T-helper 9 cell (primary cell): Measurements from ENCODE around the gene FOXJ1.

Source experiments
- DNase-seq: peaks from one replicate; pipeline ENCODE4 v3.0.0-alpha.2; 2020

The FOXJ1 gene

DNA sequence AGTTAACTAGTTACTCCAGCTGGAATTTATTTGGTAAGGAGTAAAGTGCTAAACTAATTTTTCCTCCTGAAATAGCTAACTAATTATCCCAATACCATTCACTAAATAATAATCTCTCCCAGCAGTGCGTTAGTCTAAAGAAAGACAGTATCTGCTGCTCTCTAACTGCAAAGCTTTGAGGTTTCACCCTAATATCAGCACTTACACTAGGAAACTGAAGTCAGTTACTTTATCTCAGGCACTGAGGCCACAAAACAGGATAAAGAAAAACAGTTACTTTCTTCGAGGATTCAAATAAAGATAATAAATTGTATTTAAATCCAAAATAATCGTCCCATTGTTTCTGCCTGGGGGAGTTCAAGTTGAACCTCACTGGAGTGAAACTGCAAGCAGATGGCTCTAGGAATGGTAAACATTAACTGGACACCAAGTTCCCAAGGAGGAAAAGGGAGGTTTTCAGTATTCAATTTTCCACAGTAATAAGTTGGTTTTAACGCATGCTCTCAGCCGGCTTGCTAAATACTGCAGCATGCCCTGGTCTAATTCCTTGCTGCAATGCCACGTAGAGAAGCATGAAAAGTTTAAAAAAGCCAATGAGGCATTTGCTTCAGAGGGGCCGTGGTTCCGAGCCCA, 20.0 kb upstream of the FOXJ1 start:
- no peak for DNase-seq

DNA sequence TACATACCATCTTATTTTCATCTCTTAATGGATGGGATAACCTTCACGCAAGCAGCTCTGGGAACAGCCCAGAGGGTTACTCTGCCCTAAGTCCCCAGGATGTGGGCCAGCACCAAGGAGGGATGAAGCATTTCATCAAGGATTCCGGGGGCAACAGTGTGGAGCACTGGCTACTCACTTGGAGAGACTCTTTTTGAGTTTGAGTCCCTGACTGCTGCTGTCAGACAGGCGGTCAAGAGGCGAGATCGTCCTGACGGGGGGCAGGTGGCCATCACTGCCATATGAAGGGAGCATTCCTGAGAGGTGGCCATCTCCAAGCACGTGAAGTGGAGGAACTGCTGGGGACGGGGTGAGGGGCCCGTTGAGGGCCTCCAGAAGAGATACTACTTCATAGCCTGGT, 18.1 kb upstream of the FOXJ1 start:
- DNase-seq, result no peak

DNA sequence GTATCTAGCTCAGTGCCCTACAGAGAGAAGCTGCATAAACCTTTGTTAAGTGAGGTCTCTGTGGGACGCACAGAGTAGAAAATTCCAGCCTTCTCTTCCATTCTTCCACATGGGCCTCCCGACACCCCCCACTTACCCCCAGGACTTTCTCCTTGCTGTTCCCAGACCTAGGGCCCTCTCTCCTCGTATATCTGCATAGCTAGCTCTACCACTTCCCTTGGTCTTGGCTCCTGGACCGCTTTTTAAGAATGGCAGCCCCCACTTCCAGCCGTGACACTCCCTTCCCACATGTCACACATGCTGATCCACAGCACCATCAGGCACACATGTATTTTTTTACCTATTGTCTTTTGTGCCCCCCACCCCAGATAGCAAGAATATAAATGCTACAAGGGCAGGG, 16.7 kb upstream of the FOXJ1 start:
- DNase-seq, result no peak

DNA sequence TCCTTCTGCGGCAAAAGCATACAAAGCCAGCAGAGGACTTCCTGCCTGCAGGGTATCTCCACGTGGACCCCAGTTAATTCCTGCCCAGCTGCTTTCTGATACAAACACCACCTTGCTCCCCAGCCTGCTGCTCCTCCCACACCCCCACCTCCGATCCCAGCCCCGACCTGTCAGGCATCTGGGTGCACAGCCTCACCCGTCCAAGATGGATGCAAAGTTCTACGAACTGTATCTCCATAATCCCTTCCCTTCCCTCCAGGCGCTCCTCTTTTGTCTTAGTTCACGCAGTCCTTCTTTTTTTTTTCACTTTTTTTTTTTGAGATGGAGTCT, 15.6 kb upstream of the FOXJ1 start:
- DNase-seq, result no peak

DNA sequence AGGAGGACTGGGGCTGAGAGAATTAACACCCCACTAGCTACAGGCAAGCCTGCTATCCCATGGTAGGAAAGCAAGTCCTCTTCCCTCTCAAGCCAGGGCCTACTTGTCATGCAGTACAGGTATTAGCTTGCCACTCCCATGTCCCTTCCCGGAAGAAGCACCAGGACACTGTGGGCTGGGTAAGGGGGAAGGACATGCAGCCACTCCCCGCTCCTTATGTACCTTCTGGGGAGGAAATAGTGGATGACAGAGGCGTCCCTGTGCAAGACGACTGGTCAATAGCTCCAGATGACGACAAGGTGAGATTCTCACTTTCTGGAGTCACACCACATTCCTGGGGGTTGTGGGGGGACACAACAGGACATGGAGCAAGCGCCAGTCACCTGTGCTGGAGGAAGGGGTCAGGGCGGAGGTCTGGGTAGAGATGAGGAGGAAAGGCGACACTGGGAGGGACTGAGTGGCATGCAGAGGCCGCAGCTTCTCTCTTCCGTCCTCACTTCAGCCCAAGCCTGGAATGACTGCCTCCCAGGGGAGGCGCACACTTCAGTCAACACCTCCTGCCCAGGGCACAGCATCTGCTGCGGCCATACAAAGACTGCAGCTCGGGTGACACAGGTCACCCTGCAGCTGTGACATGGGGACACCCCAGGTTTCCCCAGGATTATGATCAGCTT, 15.1 kb upstream of the FOXJ1 start:
- no peak for DNase-seq

DNA sequence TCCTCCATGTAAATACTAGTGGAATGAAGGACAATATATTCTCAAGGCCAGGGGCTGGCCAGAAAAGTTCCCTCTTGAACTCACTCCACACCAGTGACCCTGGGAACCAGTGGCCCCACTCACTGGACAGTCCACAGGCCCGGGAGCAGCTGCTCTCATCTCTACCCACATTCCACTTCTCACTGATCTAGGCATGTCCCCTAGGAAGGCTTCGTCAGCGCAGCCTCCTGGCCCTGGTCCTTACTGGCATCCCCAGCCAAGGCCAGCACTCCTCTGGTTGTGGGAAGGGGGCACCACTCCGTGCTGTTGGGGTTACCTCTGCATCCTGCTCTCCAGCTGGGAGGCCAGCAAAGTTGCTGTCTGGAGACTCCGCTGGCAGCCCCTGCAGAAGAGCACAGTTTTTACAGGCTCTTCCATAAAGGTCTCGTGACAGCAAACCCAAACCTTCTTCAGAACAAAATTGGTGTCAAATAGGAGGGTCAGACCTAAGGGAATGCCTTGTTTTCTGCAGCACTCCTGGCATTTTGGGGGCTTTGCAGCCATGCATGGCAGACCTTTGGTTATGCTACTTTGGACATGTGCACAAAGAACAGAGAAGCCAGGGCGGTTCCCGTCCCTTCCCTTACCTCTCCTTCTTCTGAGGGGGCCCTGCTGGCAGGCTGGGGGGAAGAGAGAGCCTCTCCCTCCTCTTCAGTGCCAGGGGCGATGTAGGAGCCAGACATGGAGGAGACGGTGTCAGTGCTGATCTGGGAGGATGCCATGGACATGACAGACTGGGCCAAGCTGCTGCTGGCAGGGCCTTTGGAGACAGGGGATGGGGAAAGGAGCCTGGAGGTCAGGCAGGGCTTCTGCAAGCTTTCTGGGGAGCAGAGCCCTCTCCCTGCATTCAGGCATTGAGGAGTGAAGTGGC, 14.1 kb upstream of the FOXJ1 start:
- no peak for DNase-seq

DNA sequence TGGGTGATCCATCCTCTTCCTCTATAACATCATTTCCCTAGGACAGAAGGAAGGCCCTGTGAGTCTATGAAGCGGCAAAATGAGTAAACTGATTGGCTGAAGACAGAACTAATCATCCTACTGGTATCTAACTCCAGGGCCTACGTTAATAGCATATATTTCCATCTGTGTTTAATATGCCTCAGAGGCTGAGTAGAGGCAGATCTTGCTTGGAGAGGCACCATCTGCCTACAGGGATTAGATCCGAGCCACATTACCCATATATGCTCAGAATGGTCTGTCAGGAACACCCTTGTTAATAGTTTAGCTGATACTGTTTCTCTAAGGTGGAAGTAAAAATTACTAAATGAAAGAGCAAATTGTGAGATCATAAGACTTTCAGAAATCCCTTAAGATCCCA, 13.2 kb upstream of the FOXJ1 start:
- DNase-seq, result no peak

DNA sequence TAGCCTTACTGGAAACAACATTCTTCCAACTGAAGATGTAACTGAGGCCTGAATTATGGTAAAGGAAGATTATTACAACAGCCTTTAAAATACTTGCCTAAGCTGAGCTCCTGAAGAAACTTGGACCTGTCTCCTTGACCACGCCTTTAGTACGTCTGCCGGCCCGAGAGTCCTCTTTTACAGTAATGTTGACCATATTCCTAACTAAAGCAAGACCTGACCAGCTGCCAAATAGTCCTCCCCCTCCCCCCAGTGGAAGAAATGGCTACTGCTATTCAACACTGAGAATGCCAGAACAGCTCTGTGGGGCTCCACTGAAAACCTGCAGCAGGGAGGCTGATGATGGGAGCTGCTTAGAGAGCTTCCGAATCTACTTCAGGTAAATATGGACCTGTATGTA, 12.6 kb upstream of the FOXJ1 start:
- DNase-seq, result no peak

DNA sequence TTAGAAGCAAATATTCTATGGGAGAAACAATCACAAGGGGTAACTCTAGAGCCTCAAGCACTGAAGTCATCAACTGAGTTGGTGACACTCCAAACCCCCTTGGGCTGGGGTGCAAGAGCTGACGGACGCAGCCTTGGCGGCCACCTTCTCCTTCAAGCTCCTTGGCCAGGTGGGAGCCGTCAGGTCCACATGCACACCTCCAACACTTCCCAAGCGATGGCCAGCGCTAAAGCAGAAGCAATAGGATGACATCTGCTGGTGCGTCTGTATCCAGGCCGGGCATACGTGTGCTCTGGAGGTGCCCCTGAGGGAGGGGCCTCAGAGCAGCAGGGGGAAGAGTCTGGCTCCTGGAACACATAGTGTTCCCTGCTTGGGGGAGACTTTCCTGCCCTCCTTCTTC, 12.2 kb upstream of the FOXJ1 start:
- no peak for DNase-seq

DNA sequence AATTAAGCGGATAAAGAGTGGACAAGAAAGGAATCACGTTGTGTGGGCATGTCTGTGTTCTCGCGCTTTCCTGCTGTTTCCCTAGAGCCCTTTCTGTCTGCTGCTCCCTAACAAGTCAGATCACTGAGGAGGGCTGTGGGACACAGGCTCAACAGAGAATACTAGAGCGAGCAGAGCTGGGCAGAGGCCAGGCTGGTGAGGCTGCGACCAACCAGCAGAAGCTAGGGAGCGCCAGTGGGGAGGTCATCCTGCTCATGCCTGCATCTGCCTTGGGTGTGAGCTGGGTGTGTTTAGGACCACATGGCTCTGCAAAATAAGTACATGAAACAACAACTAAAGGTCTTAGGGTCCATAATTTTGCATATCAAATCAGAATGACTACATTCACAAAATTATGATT, 11.5 kb upstream of the FOXJ1 start:
- no peak for DNase-seq

DNA sequence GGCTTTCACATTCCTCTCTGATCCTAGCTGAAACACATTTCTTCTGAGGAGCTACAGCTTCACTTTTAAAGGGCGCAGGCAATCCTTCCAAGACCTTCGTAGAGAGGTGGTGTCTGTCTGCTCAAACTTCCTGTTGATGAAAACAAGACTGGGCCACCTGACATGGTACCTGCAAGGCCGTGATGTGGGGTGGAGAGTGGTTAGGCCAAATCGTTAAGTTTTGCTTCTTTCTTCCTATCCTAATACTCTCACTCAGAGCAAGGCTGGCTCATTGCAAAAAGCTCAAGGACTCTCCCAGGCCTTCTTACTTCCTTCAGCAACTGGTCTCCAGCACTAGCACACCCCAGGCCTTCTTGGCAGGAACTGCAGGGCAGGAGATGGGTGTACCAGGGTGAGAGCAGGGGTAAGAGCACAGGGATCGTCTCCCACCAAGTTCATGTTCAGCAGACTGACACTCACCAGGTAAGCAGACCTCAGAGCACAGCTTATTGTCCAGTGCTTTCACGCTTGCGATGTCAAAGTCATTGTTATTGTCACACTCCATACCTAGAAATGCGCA, 10.9 kb upstream of the FOXJ1 start:
- no peak for DNase-seq

DNA sequence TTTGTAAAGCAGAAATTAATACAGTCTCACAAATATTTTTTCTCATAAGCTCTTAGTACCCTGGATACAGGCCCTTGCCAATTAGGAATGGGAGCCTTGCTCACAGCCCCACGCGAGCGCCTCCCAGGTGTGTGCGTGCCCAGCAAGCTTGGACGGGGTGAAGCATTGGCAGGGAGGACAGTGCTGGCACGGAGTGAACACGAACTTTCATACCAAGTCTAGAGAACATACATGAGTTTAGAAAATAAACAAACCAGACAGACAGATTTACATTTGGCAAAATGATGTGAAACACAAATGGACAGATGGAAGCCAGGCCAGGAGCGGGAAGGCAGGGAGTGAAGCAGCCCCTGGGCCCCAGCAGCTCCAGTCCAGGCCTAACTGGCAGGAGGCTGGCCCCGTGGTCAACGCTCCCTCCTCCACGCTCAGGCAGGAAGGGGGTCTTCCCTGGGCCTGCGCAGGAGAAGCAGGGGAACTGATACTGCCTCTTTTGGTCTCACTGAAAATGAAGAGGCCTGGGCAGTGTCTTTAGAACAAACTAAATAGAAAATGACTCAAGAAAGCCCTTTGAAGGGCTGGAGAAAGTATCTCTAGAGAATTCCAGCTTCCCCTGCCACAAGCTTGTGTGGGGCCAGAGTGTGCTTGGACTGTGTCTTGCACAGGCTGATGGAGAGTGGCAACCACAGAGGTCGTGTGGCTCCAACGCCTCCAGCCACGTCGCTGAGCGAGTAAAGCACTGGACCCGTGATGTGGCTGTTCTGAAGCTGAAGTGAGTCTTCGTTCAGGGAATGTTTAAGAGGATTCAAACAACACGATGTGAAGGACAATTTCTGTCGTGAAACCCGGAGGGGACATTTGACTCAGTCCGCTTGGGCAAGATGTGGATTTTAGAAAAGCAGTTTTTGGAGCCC, 9.9 kb upstream of the FOXJ1 start:
- DNase-seq, result no peak

DNA sequence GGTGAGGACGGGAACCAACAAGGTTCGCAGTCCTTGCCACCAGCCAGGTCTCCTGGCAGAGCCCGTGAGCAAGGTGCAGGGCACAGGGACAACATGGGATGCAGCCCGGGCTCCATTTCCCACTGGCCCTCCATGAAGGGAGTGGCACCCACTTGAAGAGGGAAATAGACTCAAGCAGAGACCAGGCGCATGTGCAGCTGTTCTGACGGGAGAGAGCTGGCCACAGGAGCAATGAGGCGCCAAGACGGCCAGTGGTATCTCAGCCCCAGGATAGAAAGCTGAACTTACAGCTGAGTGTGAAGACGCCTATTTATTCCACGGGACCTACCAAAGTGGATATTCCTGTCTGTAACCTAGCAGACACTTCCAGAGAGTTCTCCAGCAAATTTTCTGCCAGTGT, 8.2 kb upstream of the FOXJ1 start:
- no peak for DNase-seq

DNA sequence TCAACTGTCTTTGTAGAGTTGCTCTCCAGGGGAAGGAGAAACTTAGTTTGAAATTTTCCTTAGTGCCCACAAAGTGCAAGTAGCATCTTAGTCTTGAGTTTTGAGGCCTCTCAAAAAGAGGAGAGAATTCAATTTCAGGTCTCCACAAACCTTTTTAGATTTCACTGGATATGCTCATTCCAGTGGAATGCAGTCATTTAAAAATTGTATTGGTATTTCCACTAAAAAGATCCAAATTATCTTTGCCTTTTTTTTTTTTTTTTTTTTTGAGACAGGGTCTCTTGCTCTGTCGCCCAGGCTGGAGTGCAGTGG, 6.9 kb upstream of the FOXJ1 start:
- DNase-seq, result no peak

DNA sequence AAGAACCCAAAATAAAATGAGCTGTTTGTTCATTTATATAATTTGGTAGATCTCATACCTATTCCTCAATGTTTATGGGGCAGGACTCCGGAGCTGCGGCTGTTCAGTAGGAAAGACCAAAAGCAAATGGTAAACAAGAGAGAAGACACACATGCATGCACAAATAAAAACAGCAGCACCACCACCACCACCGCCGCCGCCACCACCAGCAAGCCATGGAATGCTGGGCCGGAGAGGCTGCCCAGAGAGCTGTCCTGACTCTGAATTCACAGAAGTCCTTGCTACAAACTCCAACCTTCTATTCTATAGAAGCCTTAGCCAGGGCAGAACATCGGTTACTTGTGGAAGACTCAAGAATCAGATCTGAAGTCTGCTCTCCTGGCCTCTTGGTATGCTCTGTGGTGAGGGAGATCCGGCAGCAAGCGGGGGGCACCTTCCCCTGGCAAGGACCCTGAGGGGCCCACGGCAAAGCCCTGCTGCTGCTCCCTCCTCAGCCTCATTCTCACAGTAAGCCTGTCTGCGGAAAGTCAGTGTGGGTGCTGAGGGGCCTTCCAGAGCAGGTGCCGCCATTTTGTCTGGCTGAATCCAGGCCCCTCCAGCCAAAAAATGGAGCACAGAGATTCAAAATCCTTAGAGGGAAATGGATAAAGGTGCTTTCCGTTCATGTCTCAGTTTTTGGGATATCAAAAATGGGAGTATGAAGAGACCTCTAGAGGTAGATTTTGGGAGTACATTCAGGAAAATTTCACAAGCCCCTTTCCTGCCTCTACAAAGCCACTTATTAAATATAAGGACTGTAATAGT, 6.4 kb upstream of the FOXJ1 start:
- DNase-seq, result no peak

DNA sequence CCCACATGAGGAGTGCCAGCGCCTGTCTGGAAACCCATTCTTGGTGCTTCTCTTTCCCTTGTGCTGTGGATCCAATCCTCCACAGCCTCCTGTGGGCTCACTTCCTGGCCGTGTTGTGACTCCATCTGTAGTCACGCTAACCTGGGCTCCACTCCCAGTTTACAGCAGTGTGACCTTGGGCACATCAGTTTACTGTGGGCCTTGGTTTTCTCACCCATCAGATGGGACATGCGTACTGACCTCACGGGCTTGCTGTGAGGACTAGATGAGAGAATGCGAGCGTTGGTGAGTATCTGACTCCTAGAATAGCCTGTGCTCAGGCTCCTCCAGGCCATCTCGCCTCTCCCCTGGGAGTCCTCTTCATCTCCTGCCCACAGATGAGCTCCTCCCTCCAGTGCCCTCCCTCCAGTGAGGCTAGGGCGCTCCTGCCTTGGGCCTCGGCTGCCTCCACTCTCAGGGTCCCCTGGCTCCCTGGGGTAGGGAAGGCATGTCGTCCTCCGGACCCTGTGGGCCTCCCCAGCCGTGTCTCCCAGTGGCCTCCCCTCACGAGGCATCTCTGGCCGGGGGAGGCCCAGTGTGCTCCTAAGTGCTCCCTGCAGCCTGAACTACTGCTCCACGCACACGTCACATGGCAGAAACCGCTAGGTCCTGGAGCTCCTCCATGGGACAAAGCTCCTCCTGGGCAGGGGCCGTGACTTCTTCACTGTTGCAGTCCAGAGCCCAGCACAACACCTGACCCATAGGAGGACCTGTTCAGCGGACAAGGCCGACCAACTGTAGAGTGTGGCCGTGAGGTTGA, 5.2 kb upstream of the FOXJ1 start:
- no peak for DNase-seq

DNA sequence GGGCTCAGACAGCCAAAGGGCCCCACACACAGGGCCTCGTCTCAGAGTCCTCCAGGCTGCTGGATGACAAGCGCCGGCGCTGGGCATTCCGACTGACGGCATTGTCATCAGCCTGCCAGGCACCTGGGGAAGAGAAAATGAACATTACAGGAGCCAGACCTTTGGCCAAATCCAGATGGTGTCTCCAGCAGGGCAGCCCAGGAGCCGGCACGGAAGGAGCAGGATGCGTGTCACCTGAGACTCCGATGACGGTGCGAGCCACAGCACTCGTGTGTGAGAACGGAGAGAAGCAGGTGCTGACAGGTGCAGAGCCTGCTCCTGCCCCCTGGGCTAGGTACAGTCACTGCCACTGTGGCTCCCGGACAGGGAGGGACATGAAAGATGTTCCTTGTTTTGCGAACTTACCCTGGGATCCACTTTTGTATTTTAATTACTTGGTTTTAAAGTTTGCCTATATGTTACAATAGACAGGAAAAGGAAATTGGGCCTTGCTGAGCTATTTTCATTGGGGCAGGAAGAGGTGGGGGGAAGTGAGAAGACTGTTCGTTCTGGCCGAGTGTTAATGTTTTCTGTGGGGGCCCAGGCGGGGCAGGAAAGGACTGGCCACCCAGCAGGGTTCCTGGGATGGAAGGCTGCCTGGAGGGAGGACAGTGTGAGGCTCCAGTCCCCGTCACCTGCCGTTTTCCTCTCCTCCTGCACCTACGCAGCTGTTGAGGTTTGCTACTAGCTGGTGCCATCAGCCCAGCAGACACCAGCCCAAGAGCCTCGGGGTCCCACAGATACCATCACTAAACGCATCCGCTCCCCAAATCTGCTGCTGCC, 4.4 kb upstream of the FOXJ1 start:
- DNase-seq, result peak; percentile 41

DNA sequence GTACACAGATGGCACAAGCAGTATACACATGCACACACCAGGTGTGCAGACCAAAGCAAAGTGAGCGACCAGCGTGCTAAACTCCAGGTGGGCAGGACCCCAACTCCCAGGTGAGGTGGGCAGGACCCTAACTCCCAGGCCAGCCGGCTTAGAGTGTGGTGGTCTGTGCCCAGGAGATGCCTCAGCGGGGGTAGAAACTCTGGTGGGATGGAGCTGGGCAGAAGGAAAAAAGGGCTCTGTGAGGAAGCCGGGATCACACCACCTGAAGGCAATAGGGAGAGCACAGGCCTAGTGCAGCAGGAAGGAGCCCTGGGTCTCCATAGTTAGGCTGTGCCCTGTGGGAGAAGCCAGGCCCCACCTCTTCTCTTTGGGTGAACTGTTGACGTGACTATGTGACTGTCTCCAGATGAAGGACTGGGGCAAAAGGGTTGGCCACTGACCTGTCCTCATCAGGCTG, 1.6 kb upstream of the FOXJ1 start:
- no peak for DNase-seq

DNA sequence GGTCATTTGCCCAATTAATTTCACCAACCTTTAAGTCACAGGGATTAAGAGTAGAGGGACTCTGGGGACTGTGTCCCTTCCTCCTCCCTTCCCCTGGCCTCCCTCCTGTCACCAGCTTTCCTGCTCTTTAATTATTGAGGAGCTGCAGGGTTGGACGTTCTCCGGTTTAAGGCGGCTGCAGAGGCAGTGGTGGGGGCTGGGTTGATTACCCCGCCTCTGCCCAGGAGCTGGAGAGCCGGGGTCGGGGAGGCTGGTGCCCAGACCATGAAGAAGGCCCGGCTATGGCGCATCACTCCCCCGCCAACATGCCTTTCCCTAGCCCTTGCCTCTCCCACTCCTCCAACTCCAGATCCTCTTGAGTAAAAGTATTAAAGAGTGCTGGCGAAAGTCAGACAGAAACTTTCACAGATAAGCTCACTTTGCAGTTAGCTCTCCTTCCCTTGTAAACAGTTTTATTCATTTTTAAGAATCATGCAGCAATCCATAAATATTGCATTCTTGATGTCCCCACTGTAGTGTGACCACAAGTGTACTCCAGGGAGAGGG, 1.1 kb upstream of the FOXJ1 start:
- DNase-seq, result no peak
